NCI-H2029 (cell line): ENCODE results near the gene WSB2.

Experiments
- DNase-seq: peaks from one replicate; lab custom pipeline; 2025; lab: John Stamatoyannopoulos, UW

Gene WSB2

DNA sequence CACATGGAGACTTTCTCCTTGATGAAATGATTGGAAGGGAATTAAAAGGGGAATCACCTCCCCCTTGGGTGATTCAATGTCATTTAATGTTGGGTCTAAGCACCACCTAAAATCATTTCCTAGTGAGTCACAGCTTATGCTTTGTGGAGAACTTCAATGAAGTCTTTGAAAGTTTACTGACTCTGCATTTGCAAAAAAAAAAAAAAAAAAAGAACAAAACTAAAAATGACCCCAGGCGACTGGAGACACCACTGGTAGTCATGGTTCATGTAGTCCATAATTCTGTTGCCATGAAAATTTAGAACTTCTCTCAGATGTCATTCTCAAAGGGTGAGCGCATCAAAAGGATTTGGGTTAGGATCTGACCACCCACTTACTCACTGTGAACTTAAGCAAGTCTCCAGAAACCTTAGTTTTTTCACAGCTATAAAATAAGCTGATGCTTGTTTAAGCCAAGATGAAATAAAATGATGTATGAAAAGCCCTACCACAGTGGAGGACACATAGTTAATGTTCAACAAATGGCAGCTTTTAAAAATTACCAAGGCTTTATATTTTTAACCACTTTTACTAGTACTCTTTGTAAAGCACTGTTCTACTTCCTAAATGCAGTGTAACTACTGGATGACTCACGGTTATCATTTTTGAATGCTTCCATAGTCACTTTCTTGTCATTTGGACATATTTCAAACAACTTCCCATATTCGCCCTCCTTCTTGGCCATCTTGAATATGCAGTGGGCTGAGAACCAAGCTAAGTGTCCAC lies 74.1 kb downstream of the WSB2 start:
- DNase-seq = no peak

- no peak for DNase-seq
Observed at GRCh38 chr12:117985182-117985581, 75.8 kb downstream of the WSB2 start.
